Neural crest cell (in vitro differentiated cells): ENCODE data around the gene HEMK1. TPM values are rescaled to one million over a fixed set of nuclear protein-coding genes. Genes with fewer than 3 reads are reported as not detected.

ENCODE experiments used
- DNase-seq: peaks from one replicate; pipeline ENCODE4 v3.0.0; 2021; ENCODE audit warnings: low read depth, mixed read lengths, low spot score
- H3K27ac Mint-ChIP-seq: one replicate; pipeline ENCODE4 v1.8.0; 2021; ENCODE audit warnings: mild to moderate bottlenecking, mixed read lengths; ENCODE audit not compliant: unreplicated experiment
- H3K27me3 Mint-ChIP-seq: 2 replicates; pipeline ENCODE4 v1.8.0; 2021; ENCODE audit warnings: low read depth, mild to moderate bottlenecking, mixed read lengths
- H3K36me3 Mint-ChIP-seq: 2 replicates; pipeline ENCODE4 v1.8.0; 2021; ENCODE audit warnings: low read depth, mild to moderate bottlenecking, mixed read lengths
- H3K4me1 Mint-ChIP-seq: 2 replicates; pipeline ENCODE4 v1.8.0; 2021; ENCODE audit warnings: mixed read lengths
- H3K4me3 Mint-ChIP-seq: one replicate; pipeline ENCODE4 v1.8.0; 2021; ENCODE audit warnings: mild to moderate bottlenecking, mixed read lengths
- H3K9me3 Mint-ChIP-seq: 2 replicates; pipeline ENCODE4 v1.8.0; 2021; ENCODE audit warnings: mixed read lengths
- CTCF ChIP-seq: fragments of 200-600 bp; sonication (generic); conservative IDR thresholded peaks from 2 replicates; pipeline ENCODE4 v1.5.0; 2021; ENCODE audit warnings: antibody characterized with exemption, mild to moderate bottlenecking
- total RNA-seq: library from RNA; stranded (reverse); gene quantifications from 2 replicates; pipeline ENCODE4 v1.2.1, GENCODE V29; 2021

Gene HEMK1
- total RNA-seq, 1 donor from 2014 or later = 22.8 TPM

- Mint-ChIP-seq H3K4me3 (peak overlapping the region; percentile 65), H3K9me3 (no peaks in the 10 kb centered on the region), H3K27ac (no peak overlapping the region), H3K36me3 (no peaks in the 10 kb centered on the region), H3K4me1 (peaks cover 26% of the 10 kb centered on the region), H3K27me3 (peaks cover 9% of the 10 kb centered on the region)
- DNase-seq = no peak
- no peak for TF ChIP-seq CTCF
These were observed 40.4 kb downstream of the HEMK1 start for GRCh38 chr3:50609763-50610085.

GRCh38 chr3:50610181-50610971 lies 41.1 kb downstream of the HEMK1 start:
- Mint-ChIP-seq H3K27me3 (peaks cover 9% of the 10 kb centered on the region), H3K36me3 (no peaks in the 10 kb centered on the region), H3K4me3 (peak overlapping the region; percentile 88), H3K9me3 (no peaks in the 10 kb centered on the region), H3K4me1 (peaks cover 26% of the 10 kb centered on the region), H3K27ac (no peak overlapping the region)
- no peak for DNase-seq
- TF ChIP-seq CTCF = no peak

- Mint-ChIP-seq H3K27ac (peak overlapping the region; percentile 12), H3K4me1 (peaks cover 30% of the 10 kb centered on the region), H3K36me3 (no peaks in the 10 kb centered on the region), H3K9me3 (no peaks in the 10 kb centered on the region), H3K4me3 (peak overlapping the region; percentile 88), H3K27me3 (peaks cover 9% of the 10 kb centered on the region)
- no peak for DNase-seq
- TF ChIP-seq CTCF = no peak
These were observed 41.7 kb downstream of the HEMK1 start for GRCh38 chr3:50610992-50611463.

- Mint-ChIP-seq H3K4me3 (peak within 1 kb of the TSS; percentile 88), H3K36me3 (no peaks in the 10 kb centered on the region), H3K4me1 (peaks cover 36% of the 10 kb centered on the region), H3K27me3 (peaks cover 9% of the 10 kb centered on the region), H3K27ac (peak within 1 kb of the TSS; percentile 84), H3K9me3 (no peaks in the 10 kb centered on the region)
- peak; percentile 95 for DNase-seq
- peak; percentile 70 for TF ChIP-seq CTCF
These were observed 42.3 kb downstream of the HEMK1 start, which contains the start of gene CISH for GRCh38 chr3:50611464-50612233. Gene CISH, minus strand, starts transcription at chr3:50611774. Its CDS starts 124 bp downstream, at chr3:50611650.

- peaks cover 36% of the 10 kb centered on the region for H3K4me1 Mint-ChIP-seq
- peaks cover 9% of the 10 kb centered on the region for H3K27me3 Mint-ChIP-seq
- H3K4me3 Mint-ChIP-seq = peak overlapping the region; percentile 88
- no peak for DNase-seq
- TF ChIP-seq CTCF = no peak
- no peaks in the 10 kb centered on the region for H3K36me3 Mint-ChIP-seq
- H3K27ac Mint-ChIP-seq = peak overlapping the region; percentile 84
- H3K9me3 Mint-ChIP-seq = no peaks in the 10 kb centered on the region
These were observed 43.0 kb downstream of the HEMK1 start for GRCh38 chr3:50612234-50612882.
